NCI-H1436 (cell line): ENCODE measurements around the gene FBH1.

Experiments
- DNase-seq: peaks from one replicate; lab custom pipeline; 2025; lab: John Stamatoyannopoulos, UW

Gene FBH1

DNA sequence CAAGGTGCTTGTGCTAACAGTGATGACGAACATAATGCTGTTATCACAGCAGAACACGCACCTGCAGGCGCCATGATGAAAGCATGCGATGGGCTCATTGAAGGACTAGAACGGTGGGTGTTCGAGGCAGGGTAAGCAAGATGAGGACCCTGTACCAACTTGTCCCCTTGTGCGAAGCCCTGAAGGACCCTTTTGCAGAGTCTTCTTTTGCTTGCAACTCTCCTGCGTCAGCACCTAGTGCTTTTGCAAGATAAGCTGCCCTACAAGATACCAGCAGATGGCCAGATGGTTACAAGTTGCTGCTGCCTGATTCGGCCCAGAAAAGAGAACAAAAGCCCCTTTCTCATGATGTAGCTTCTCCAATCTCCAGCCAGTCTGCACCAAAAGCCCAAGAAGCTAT is 91.5 kb downstream of the FBH1 start:
- DNase-seq: no peak

DNA sequence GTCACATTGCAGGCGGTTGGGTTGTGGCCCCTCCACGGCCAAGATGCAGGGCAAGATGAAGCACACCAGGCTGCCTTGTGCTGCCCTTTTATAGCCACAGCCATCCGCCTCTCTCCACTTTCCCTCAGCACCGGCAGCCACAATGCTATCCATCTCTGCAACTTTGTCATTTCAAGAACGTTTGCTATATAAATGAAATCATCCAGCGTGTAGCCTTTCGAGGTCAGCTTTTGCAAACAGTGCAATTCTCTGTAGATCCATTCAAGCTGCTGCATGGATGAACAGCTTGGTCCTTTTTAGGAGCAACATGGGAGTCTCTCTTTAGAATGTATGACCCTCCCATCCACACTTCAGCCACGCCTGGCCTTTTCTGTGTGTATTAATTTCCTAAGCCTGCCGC is 93.7 kb downstream of the FBH1 start:
- no peak for DNase-seq

GRCh38 chr10:5985029-5985428 is 95.0 kb downstream of the FBH1 start:
- no peak for DNase-seq
